WERI-Rb-1 (cell line): ENCODE measurements around the gene JPH2.

ENCODE experiments used
- DNase-seq: peaks from one replicate; pipeline ENCODE4 v3.0.0-alpha.2; 2020
- H3K27ac ChIP-seq: fragments of 250-450 bp; sonication (Bioruptor Pico); 2 replicates; pipeline ENCODE4 v1.5.1; 2020; ENCODE audit warnings: mild to moderate bottlenecking, moderate library complexity
- H3K27me3 ChIP-seq: fragments of 250-450 bp; sonication (Bioruptor Pico); 2 replicates; pipeline ENCODE4 v1.5.1; 2021; ENCODE audit warnings: mild to moderate bottlenecking, low read depth, moderate library complexity; ENCODE audit not compliant: insufficient read depth, severe bottlenecking
- H3K36me3 ChIP-seq: fragments of 250-450 bp; sonication (Bioruptor Pico); 2 replicates; pipeline ENCODE4 v1.5.1; 2020; ENCODE audit warnings: mild to moderate bottlenecking, moderate library complexity
- H3K4me3 ChIP-seq: 2 replicates; pipeline ENCODE4 v1.5.1; 2011; ENCODE audit warnings: low read depth, mild to moderate bottlenecking, control low read depth, low read length
- H3K9me3 ChIP-seq: fragments of 250-450 bp; sonication (Bioruptor Pico); 2 replicates; pipeline ENCODE4 v1.5.1; 2021; ENCODE audit warnings: mild to moderate bottlenecking, moderate library complexity; ENCODE audit not compliant: severe bottlenecking
- CTCF ChIP-seq: IDR thresholded peaks from 2 replicates; pipeline ENCODE4 v1.5.1; 2011; ENCODE audit warnings: low read depth, mild to moderate bottlenecking, control low read depth, inconsistent platforms, low read length

The JPH2 gene

GRCh38 chr20:44117296-44118184, 69.4 kb downstream of the JPH2 start:
- H3K27me3 ChIP-seq: peaks cover 9% of the 10 kb centered on the region
- no peaks in the 10 kb centered on the region for H3K36me3 ChIP-seq
- H3K27ac ChIP-seq: no peak overlapping the region
- no peaks in the 10 kb centered on the region for H3K9me3 ChIP-seq
- DNase-seq: no peak
- no peak overlapping the region for H3K4me3 ChIP-seq
- no peak for TF ChIP-seq CTCF

DNA sequence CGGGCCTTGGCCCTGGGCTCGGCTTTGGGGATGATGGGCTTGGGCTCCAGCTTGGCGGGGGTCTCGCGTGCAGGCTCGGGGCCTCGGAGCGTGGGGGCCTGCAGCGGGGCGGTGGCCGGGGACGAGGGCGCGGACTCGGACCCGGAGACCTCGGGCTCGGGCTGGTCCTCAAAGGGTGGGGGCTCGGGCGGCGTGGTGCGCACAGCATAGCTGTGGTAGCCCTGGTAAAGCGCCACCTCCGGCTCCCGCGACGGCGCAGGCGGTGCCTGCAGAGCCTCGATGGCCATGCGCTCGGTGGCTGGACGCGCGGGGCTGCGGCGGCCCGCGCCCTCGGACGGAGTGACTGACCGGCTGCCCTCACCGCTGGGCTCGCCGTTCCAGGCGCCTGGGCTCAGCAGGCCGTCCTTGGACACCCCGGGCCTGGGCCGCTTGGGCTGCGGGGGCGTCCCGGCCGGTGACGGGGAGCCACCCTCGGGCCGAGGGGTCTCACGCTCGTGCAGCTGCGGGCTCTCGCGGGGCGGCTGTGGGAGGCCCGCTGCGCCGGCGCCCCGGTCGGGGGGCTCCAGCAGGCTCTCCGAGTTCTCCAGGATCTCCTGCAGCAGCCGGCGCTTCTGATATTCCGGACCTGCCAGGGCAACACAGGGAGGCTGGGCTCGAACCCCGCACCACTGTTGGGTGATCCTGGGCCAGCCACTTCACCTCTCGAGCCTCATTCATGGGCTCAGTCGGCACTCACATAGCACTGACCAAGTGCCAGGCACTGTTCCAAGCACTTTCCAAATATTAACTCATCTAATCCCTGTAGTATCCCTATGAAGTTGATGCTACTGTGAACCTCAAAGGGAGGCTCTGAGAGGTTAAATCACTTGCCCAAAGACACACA, 71.0 kb downstream of the JPH2 start:
- no peak for DNase-seq
- no peak overlapping the region for H3K4me3 ChIP-seq
- peaks cover 9% of the 10 kb centered on the region for H3K27me3 ChIP-seq
- H3K9me3 ChIP-seq: no peaks in the 10 kb centered on the region
- no peaks in the 10 kb centered on the region for H3K36me3 ChIP-seq
- TF ChIP-seq CTCF: no peak
- H3K27ac ChIP-seq: no peak overlapping the region

DNA sequence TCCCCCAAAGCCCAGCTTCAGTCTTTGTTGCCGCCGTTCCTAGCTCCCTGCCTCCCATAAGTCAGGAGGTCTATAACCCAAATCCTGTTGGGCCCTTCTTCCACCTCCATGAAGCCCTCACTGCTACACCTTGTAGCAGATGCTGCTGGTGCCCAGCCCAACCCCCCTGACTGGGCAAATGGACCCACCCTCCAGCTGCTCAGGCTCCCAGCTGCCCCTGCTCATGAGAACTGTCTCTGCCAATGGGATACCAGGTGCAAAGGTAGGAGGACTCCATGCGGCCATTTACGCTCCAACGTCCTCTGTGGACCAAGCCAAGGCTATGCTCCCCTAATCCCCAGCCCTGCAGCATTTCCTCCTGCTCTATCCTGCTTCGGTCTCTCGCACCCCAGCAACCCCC, 71.8 kb downstream of the JPH2 start:
- no peaks in the 10 kb centered on the region for H3K36me3 ChIP-seq
- H3K4me3 ChIP-seq: no peak overlapping the region
- no peak for TF ChIP-seq CTCF
- no peak overlapping the region for H3K27ac ChIP-seq
- H3K27me3 ChIP-seq: peaks cover 9% of the 10 kb centered on the region
- DNase-seq: no peak
- no peaks in the 10 kb centered on the region for H3K9me3 ChIP-seq

GRCh38 chr20:44113618-44114376, 73.2 kb downstream of the JPH2 start:
- Histone ChIP-seq H3K9me3 (no peaks in the 10 kb centered on the region), H3K27ac (no peak overlapping the region), H3K4me3 (no peak overlapping the region), H3K27me3 (peaks cover 12% of the 10 kb centered on the region), H3K36me3 (no peaks in the 10 kb centered on the region)
- DNase-seq: no peak
- TF ChIP-seq CTCF: no peak

GRCh38 chr20:44112889-44113617, 73.9 kb downstream of the JPH2 start:
- no peaks in the 10 kb centered on the region for H3K36me3 ChIP-seq
- TF ChIP-seq CTCF: no peak
- no peak overlapping the region for H3K4me3 ChIP-seq
- peaks cover 3% of the 10 kb centered on the region for H3K9me3 ChIP-seq
- DNase-seq: no peak
- H3K27ac ChIP-seq: no peak overlapping the region
- peaks cover 13% of the 10 kb centered on the region for H3K27me3 ChIP-seq
